ENCODE measurements around the gene CYP27A1. TPM values are rescaled to one million over a fixed set of nuclear protein-coding genes. Genes with fewer than 3 reads are reported as not detected.
"Not testable (repeated sequence)": the region's sequence is repeated elsewhere in the genome, so short reads cannot be mapped to it uniquely, and the experiment has no call there.

CYP27A1 gene
- total RNA-seq, 2 experiments from 2014 or later: 0.23 TPM; not detected in 1

DNA sequence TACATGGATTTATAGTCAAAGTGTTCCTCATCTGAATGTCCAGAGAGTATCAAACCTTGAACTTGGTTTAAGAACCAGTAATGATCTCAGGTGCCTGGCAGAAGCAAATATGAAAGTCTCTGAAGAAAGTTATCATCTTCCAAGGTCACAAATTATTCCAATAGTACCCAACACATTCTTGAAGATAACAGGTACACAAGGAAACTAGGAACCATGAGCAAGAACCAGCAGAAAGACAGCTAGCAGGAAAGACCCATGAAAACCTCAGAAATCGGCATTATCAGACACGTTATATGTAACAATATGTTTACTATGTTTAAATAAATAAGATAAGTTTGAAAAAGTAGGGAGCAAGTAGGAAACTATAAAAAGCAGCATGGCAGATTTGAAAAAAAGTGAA is 55.5 kb downstream of the CYP27A1 start:
- Histone ChIP-seq H3K79me2 (ENCODE audit: insufficient read depth, low read depth, low read length) (no peaks in the 10 kb centered on the region), H3K27ac (ENCODE audit: low read depth, low read length, poor library complexity, severe bottlenecking) (no peak overlapping the region), H3K4me3 (ENCODE audit: low read depth, low read length, poor library complexity, severe bottlenecking) (no peak overlapping the region), H2AFZ (ENCODE audit: low read length) (no peak overlapping the region), H3K4me2 (ENCODE audit: low read length) (no peak overlapping the region), H4K20me1 (ENCODE audit: insufficient read depth, low read length) (no peaks in the 10 kb centered on the region), H3K9me2 (ENCODE audit: insufficient read depth, low read length) (no peaks in the 10 kb centered on the region), H3K9me3 (ENCODE audit: low read length) (no peaks in the 10 kb centered on the region), H3K36me3 (ENCODE audit: insufficient read depth, low read length) (no peaks in the 10 kb centered on the region), H3K4me1 (ENCODE audit: insufficient read depth, low read length, poor library complexity, severe bottlenecking) (no peaks in the 10 kb centered on the region)
- intact Hi-C loops (cut with micrococcal nuclease; ENCODE audit: unreplicated experiment): no loop called here
- no TSS peak for BruUV-seq (replicated peaks)
- TF ChIP-seq, protein P1, sequence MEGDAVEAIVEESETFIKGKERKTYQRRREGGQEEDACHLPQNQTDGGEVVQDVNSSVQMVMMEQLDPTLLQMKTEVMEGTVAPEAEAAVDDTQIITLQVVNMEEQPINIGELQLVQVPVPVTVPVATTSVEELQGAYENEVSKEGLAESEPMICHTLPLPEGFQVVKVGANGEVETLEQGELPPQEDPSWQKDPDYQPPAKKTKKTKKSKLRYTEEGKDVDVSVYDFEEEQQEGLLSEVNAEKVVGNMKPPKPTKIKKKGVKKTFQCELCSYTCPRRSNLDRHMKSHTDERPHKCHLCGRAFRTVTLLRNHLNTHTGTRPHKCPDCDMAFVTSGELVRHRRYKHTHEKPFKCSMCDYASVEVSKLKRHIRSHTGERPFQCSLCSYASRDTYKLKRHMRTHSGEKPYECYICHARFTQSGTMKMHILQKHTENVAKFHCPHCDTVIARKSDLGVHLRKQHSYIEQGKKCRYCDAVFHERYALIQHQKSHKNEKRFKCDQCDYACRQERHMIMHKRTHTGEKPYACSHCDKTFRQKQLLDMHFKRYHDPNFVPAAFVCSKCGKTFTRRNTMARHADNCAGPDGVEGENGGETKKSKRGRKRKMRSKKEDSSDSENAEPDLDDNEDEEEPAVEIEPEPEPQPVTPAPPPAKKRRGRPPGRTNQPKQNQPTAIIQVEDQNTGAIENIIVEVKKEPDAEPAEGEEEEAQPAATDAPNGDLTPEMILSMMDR (conservative IDR thresholded peaks at IDR 0.05; ENCODE audit: low read length): no peak
- no peak for TF ChIP-seq EZH2phosphoT487 (IDR thresholded peaks at IDR 0.05; ENCODE audit: borderline replicate concordance, low read depth, low read length)
- ChIA-PET CTCF (ENCODE audit: unreplicated experiment) (no interaction called here), POLR2A (interaction anchor here (0.6 kb wide), 1 partner anchor 126 kb away, joined by 3 read pairs; no protein-coding TSS in a partner anchor)
- DNase-seq (ENCODE audit: low spot score): no peak

- no peaks in the 10 kb centered on the region for H3K9me2 ChIP-seq (ENCODE audit: insufficient read depth, low read length)
- CTCF ChIA-PET (ENCODE audit: unreplicated experiment): no interaction called here
- no peak for DNase-seq (ENCODE audit: low spot score)
Measured at GRCh38 chr2:218839430-218839829, 57.5 kb downstream of the CYP27A1 start.

DNA sequence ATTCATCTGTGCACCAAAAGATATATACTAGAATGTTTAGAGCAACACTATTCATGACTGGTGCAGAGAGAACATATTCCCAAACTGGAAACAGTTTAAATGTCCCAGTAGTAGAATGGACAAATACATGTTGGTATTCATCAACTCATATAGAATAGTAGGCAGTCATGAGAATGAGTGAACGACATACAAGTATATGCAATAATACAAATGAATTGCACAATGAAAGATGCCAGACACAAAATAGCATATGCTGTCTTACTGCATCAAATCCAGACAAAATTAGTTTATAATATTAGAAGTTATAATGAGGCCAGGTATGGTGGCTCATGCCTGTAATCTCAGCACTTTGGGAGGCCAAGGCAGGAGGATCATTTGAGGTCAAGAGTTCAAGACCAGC is 57.9 kb downstream of the CYP27A1 start:
- DNase-seq (ENCODE audit: low spot score): no peak
- Histone ChIP-seq H3K4me2 (ENCODE audit: low read length) (no peak overlapping the region), H3K9me2 (ENCODE audit: insufficient read depth, low read length) (no peaks in the 10 kb centered on the region), H3K36me3 (ENCODE audit: insufficient read depth, low read length) (no peaks in the 10 kb centered on the region), H4K20me1 (ENCODE audit: insufficient read depth, low read length) (no peaks in the 10 kb centered on the region), H3K4me3 (ENCODE audit: low read depth, low read length, poor library complexity, severe bottlenecking) (no peak overlapping the region), H2AFZ (ENCODE audit: low read length) (no peak overlapping the region), H3K27ac (ENCODE audit: low read depth, low read length, poor library complexity, severe bottlenecking) (no peak overlapping the region), H3K9me3 (ENCODE audit: low read length) (no peaks in the 10 kb centered on the region), H3K4me1 (ENCODE audit: insufficient read depth, low read length, poor library complexity, severe bottlenecking) (no peaks in the 10 kb centered on the region), H3K79me2 (ENCODE audit: insufficient read depth, low read depth, low read length) (no peaks in the 10 kb centered on the region)
- TF ChIP-seq EZH2phosphoT487 (IDR thresholded peaks at IDR 0.05; ENCODE audit: borderline replicate concordance, low read depth, low read length): no peak
- TF ChIP-seq, protein P1 (conservative IDR thresholded peaks at IDR 0.05; ENCODE audit: low read length): no peak
- intact Hi-C loops (cut with micrococcal nuclease; ENCODE audit: unreplicated experiment): loop anchor here (10.0 kb wide), 1 partner anchor 405 kb away; no protein-coding TSS in a partner anchor
- BruUV-seq (replicated peaks): no TSS peak
- CTCF ChIA-PET (ENCODE audit: unreplicated experiment): no interaction called here
- POLR2A ChIA-PET: no interaction called here

More at GRCh38 chr2:218839430-218839829, 57.5 kb downstream of the CYP27A1 start:
- BruUV-seq (replicated peaks): no TSS peak
- H4K20me1 ChIP-seq (ENCODE audit: insufficient read depth, low read length): no peaks in the 10 kb centered on the region
- no peaks in the 10 kb centered on the region for H3K4me1 ChIP-seq (ENCODE audit: insufficient read depth, low read length, poor library complexity, severe bottlenecking)
- no peaks in the 10 kb centered on the region for H3K79me2 ChIP-seq (ENCODE audit: insufficient read depth, low read depth, low read length)
- TF ChIP-seq, protein P1 (conservative IDR thresholded peaks at IDR 0.05; ENCODE audit: low read length): no peak
- TF ChIP-seq EZH2phosphoT487 (IDR thresholded peaks at IDR 0.05; ENCODE audit: borderline replicate concordance, low read depth, low read length): no peak
- POLR2A ChIA-PET: interaction anchor here (0.6 to 0.7 kb wide), 2 partner anchors 13 to 84 kb away, joined by 3 read pairs; no protein-coding TSS in a partner anchor
- H3K4me3 ChIP-seq (ENCODE audit: low read depth, low read length, poor library complexity, severe bottlenecking): no peak overlapping the region
- H3K4me2 ChIP-seq (ENCODE audit: low read length): no peak overlapping the region
- H3K27ac ChIP-seq (ENCODE audit: low read depth, low read length, poor library complexity, severe bottlenecking): no peak overlapping the region
- no peaks in the 10 kb centered on the region for H3K36me3 ChIP-seq (ENCODE audit: insufficient read depth, low read length)
- no peak overlapping the region for H2AFZ ChIP-seq (ENCODE audit: low read length)
- no peaks in the 10 kb centered on the region for H3K9me3 ChIP-seq (ENCODE audit: low read length)
- intact Hi-C loops (cut with micrococcal nuclease; ENCODE audit: unreplicated experiment): no loop called here

GRCh38 chr2:218844334-218844733 is 62.4 kb downstream of the CYP27A1 start:
- H3K27ac ChIP-seq (ENCODE audit: low read depth, low read length, poor library complexity, severe bottlenecking); BruUV-seq (replicated peaks); DNase-seq (ENCODE audit: low spot score); H2AFZ ChIP-seq (ENCODE audit: low read length); POLR2A ChIA-PET; H4K20me1 ChIP-seq (ENCODE audit: insufficient read depth, low read length); H3K4me1 ChIP-seq (ENCODE audit: insufficient read depth, low read length, poor library complexity, severe bottlenecking); CTCF ChIA-PET (ENCODE audit: unreplicated experiment); H3K4me2 ChIP-seq (ENCODE audit: low read length); H3K4me3 ChIP-seq (ENCODE audit: low read depth, low read length, poor library complexity, severe bottlenecking); H3K9me3 ChIP-seq (ENCODE audit: low read length); H3K79me2 ChIP-seq (ENCODE audit: insufficient read depth, low read depth, low read length); H3K9me2 ChIP-seq (ENCODE audit: insufficient read depth, low read length); H3K36me3 ChIP-seq (ENCODE audit: insufficient read depth, low read length): not testable (repeated sequence)
- intact Hi-C loops (cut with micrococcal nuclease; ENCODE audit: unreplicated experiment): loop anchor here (10.0 kb wide), 1 partner anchor 410 kb away; no protein-coding TSS in a partner anchor
